A673 (cell line): Measurements from ENCODE around the gene ADCY5.

Experiments
- EZH2 ChIP-seq: fragments of 200-600 bp; sonication (generic); IDR thresholded peaks from 2 replicates; pipeline ENCODE4 v1.6.1; 2017; ENCODE audit warnings: borderline replicate concordance, low read depth, mild to moderate bottlenecking, mixed read lengths, antibody characterized with exemption, low read length; ENCODE audit not compliant: poor library complexity, severe bottlenecking
- TF ChIP-seq, protein P1 (sequence below): fragments of 300-800, 200-600 bp; sonication (generic); conservative IDR thresholded peaks from 2 replicates; pipeline ENCODE4 v1.5.1; 2017; ENCODE audit warnings: low read depth, mild to moderate bottlenecking, antibody characterized with exemption, low read length, moderate library complexity, mixed read lengths

DNA sequence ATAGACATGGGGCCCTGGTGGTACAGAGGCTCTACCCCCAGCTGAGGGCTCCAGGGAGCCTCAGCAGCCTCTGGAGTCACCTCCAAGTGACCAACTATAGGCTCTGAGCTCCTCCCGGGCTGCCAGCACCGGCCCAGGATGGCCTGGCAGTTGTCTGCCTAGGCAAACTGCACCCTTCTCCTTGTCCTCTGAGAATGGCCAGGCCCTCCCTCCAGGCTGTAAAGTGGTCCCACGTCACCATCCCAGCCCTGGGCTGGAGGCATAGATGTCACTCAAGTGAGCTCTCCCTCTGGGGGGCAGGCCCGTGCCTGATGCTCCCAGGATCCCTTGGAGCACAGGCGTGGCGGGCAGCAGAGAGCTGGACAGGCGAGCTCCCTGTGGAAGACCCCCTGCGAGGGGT lies 127.1 kb downstream of the ADCY5 start:
- TF ChIP-seq EZH2, result no peak
- TF ChIP-seq, protein P1, sequence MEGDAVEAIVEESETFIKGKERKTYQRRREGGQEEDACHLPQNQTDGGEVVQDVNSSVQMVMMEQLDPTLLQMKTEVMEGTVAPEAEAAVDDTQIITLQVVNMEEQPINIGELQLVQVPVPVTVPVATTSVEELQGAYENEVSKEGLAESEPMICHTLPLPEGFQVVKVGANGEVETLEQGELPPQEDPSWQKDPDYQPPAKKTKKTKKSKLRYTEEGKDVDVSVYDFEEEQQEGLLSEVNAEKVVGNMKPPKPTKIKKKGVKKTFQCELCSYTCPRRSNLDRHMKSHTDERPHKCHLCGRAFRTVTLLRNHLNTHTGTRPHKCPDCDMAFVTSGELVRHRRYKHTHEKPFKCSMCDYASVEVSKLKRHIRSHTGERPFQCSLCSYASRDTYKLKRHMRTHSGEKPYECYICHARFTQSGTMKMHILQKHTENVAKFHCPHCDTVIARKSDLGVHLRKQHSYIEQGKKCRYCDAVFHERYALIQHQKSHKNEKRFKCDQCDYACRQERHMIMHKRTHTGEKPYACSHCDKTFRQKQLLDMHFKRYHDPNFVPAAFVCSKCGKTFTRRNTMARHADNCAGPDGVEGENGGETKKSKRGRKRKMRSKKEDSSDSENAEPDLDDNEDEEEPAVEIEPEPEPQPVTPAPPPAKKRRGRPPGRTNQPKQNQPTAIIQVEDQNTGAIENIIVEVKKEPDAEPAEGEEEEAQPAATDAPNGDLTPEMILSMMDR, result no peak
